ENCODE data around the gene LRRC49.

LRRC49 gene

GRCh38 chr15:70907784-70908471, 15.3 kb downstream of the LRRC49 start:
- no peak for DNase-seq
- Histone ChIP-seq H2AFZ (ENCODE audit: low read depth, low read length) (no peak overlapping the region), H3K4ac (ENCODE audit: low read depth in 1 of 2, low read length in 2 of 2) (no peak overlapping the region), H3K79me1 (replicated peaks; ENCODE audit: low read length, poor library complexity, severe bottlenecking) (no peaks in the 10 kb centered on the region), H2BK120ac (ENCODE audit: low read depth, low read length) (no peak overlapping the region), H3K4me3 (ENCODE audit: insufficient read depth in 1 of 2, low read depth in 1 of 2, low read length in 2 of 2) (peak overlapping the region in 1 of 2 experiments; percentile 6), H3K9me3 (ENCODE audit: control insufficient read depth, low read length) (peaks cover 17% of the 10 kb centered on the region), H4K8ac (ENCODE audit: low read length) (no peak overlapping the region), H3K23ac (ENCODE audit: low read length in 2 of 2) (no peak overlapping the region), H3K4me2 (ENCODE audit: low read length, poor library complexity, severe bottlenecking) (no peak overlapping the region), H2BK12ac (ENCODE audit: low read length in 2 of 2) (no peak overlapping the region), H4K91ac (ENCODE audit: low read length) (no peak overlapping the region), H3K27me3 (ENCODE audit: control insufficient read depth in 1 of 2, insufficient read depth in 1 of 2, low read length in 2 of 2) (no peaks in the 10 kb centered on the region), H2BK5ac (ENCODE audit: low read depth, low read length, poor library complexity, severe bottlenecking) (no peak overlapping the region), H2AK5ac (ENCODE audit: low read length, severe bottlenecking) (no peak overlapping the region), H3K14ac (ENCODE audit: low read length in 2 of 2) (no peak overlapping the region), H3K36me3 (ENCODE audit: control insufficient read depth in 1 of 2, insufficient read depth in 2 of 2, low read depth in 1 of 2, low read length in 2 of 2) (peaks cover 2 to 25% of the 10 kb centered on the region in 2 experiments), H3K4me1 (ENCODE audit: control insufficient read depth, insufficient read depth, low read depth, low read length) (no peaks in the 10 kb centered on the region), H3K9ac (ENCODE audit: low read length) (no peak overlapping the region), H3K27ac (ENCODE audit: low read length, poor library complexity, severe bottlenecking) (no peak overlapping the region), H3K18ac (ENCODE audit: low read depth in 1 of 2, low read length in 2 of 2) (no peak overlapping the region), H2BK15ac (ENCODE audit: low read depth, poor library complexity, severe bottlenecking) (no peak overlapping the region)
- WGBS: 87% methylated on average over 4 of the region's 5 CpGs

- 84% methylated on average over 1 of the region's 1 CpG for WGBS
- H3K23ac ChIP-seq (ENCODE audit: low read length in 2 of 2): no peak overlapping the region
- H2BK5ac ChIP-seq (ENCODE audit: low read depth, low read length, poor library complexity, severe bottlenecking): no peak overlapping the region
- H3K27ac ChIP-seq (ENCODE audit: low read length, poor library complexity, severe bottlenecking): no peak overlapping the region
- no peak overlapping the region for H2AFZ ChIP-seq (ENCODE audit: low read depth, low read length)
- H3K79me1 ChIP-seq (replicated peaks; ENCODE audit: low read length, poor library complexity, severe bottlenecking): no peaks in the 10 kb centered on the region
- H2BK120ac ChIP-seq (ENCODE audit: low read depth, low read length): no peak overlapping the region
- no peak for DNase-seq
- H4K8ac ChIP-seq (ENCODE audit: low read length): no peak overlapping the region
- no peak overlapping the region for H2BK12ac ChIP-seq (ENCODE audit: low read length in 2 of 2)
- H2BK15ac ChIP-seq (ENCODE audit: low read depth, poor library complexity, severe bottlenecking): no peak overlapping the region
- no peak overlapping the region for H2AK5ac ChIP-seq (ENCODE audit: low read length, severe bottlenecking)
- H3K4me2 ChIP-seq (ENCODE audit: low read length, poor library complexity, severe bottlenecking): no peak overlapping the region
- H3K18ac ChIP-seq (ENCODE audit: low read depth in 1 of 2, low read length in 2 of 2): no peak overlapping the region
- H3K27me3 ChIP-seq (ENCODE audit: control insufficient read depth in 1 of 2, insufficient read depth in 1 of 2, low read length in 2 of 2): no peaks in the 10 kb centered on the region
- no peaks in the 10 kb centered on the region for H3K4me1 ChIP-seq (ENCODE audit: control insufficient read depth, insufficient read depth, low read depth, low read length)
- H3K9me3 ChIP-seq (ENCODE audit: control insufficient read depth, low read length): peaks cover 17% of the 10 kb centered on the region
- H3K4me3 ChIP-seq (ENCODE audit: insufficient read depth in 1 of 2, low read depth in 1 of 2, low read length in 2 of 2): no peak overlapping the region
- H3K9ac ChIP-seq (ENCODE audit: low read length): no peak overlapping the region
- peaks cover 2 to 21% of the 10 kb centered on the region in 2 experiments for H3K36me3 ChIP-seq (ENCODE audit: control insufficient read depth in 1 of 2, insufficient read depth in 2 of 2, low read depth in 1 of 2, low read length in 2 of 2)
- no peak overlapping the region for H4K91ac ChIP-seq (ENCODE audit: low read length)
- H3K4ac ChIP-seq (ENCODE audit: low read depth in 1 of 2, low read length in 2 of 2): no peak overlapping the region
- no peak overlapping the region for H3K14ac ChIP-seq (ENCODE audit: low read length in 2 of 2)
Measured at GRCh38 chr15:70910958-70911357, 18.3 kb downstream of the LRRC49 start.

GRCh38 chr15:70912187-70912586, 19.6 kb downstream of the LRRC49 start:
- Histone ChIP-seq H2AK5ac (ENCODE audit: low read length, severe bottlenecking) (no peak overlapping the region), H3K79me1 (replicated peaks; ENCODE audit: low read length, poor library complexity, severe bottlenecking) (no peaks in the 10 kb centered on the region), H4K91ac (ENCODE audit: low read length) (no peak overlapping the region), H3K4me1 (ENCODE audit: control insufficient read depth, insufficient read depth, low read depth, low read length) (no peaks in the 10 kb centered on the region), H3K27me3 (ENCODE audit: control insufficient read depth in 1 of 2, insufficient read depth in 1 of 2, low read length in 2 of 2) (no peaks in the 10 kb centered on the region), H3K27ac (ENCODE audit: low read length, poor library complexity, severe bottlenecking) (no peak overlapping the region), H3K4me2 (ENCODE audit: low read length, poor library complexity, severe bottlenecking) (no peak overlapping the region), H3K4ac (ENCODE audit: low read depth in 1 of 2, low read length in 2 of 2) (no peak overlapping the region), H3K9ac (ENCODE audit: low read length) (no peak overlapping the region), H2BK5ac (ENCODE audit: low read depth, low read length, poor library complexity, severe bottlenecking) (no peak overlapping the region), H3K23ac (ENCODE audit: low read length in 2 of 2) (no peak overlapping the region), H3K36me3 (ENCODE audit: control insufficient read depth in 1 of 2, insufficient read depth in 2 of 2, low read depth in 1 of 2, low read length in 2 of 2) (peaks cover 2 to 17% of the 10 kb centered on the region in 2 experiments), H2BK12ac (ENCODE audit: low read length in 2 of 2) (no peak overlapping the region), H3K18ac (ENCODE audit: low read depth in 1 of 2, low read length in 2 of 2) (no peak overlapping the region), H2BK15ac (ENCODE audit: low read depth, poor library complexity, severe bottlenecking) (no peak overlapping the region), H4K8ac (ENCODE audit: low read length) (no peak overlapping the region), H2AFZ (ENCODE audit: low read depth, low read length) (no peak overlapping the region), H2BK120ac (ENCODE audit: low read depth, low read length) (no peak overlapping the region), H3K9me3 (ENCODE audit: control insufficient read depth, low read length) (peaks cover 18% of the 10 kb centered on the region), H3K4me3 (ENCODE audit: insufficient read depth in 1 of 2, low read depth in 1 of 2, low read length in 2 of 2) (no peak overlapping the region), H3K14ac (ENCODE audit: low read length in 2 of 2) (no peak overlapping the region)
- DNase-seq: peak; percentile 10
- whole genome bisulfite sequencing: no CpG with 5 or more reads among the region's 1 CpG

GRCh38 chr15:70916531-70916930, 23.9 kb downstream of the LRRC49 start:
- Histone ChIP-seq H2BK5ac (ENCODE audit: low read depth, low read length, poor library complexity, severe bottlenecking) (no peak overlapping the region), H3K27ac (ENCODE audit: low read length, poor library complexity, severe bottlenecking) (no peak overlapping the region), H3K18ac (ENCODE audit: low read depth in 1 of 2, low read length in 2 of 2) (no peak overlapping the region), H3K4me3 (ENCODE audit: insufficient read depth in 1 of 2, low read depth in 1 of 2, low read length in 2 of 2) (no peak overlapping the region), H3K4me1 (ENCODE audit: control insufficient read depth, insufficient read depth, low read depth, low read length) (no peaks in the 10 kb centered on the region), H3K4me2 (ENCODE audit: low read length, poor library complexity, severe bottlenecking) (no peak overlapping the region), H3K79me1 (replicated peaks; ENCODE audit: low read length, poor library complexity, severe bottlenecking) (no peaks in the 10 kb centered on the region), H2BK12ac (ENCODE audit: low read length in 2 of 2) (no peak overlapping the region), H2AK5ac (ENCODE audit: low read length, severe bottlenecking) (no peak overlapping the region), H3K9ac (ENCODE audit: low read length) (no peak overlapping the region), H2AFZ (ENCODE audit: low read depth, low read length) (no peak overlapping the region), H2BK15ac (ENCODE audit: low read depth, poor library complexity, severe bottlenecking) (no peak overlapping the region), H3K36me3 (ENCODE audit: control insufficient read depth in 1 of 2, insufficient read depth in 2 of 2, low read depth in 1 of 2, low read length in 2 of 2) (peaks cover 0 to 3% of the 10 kb centered on the region in 2 experiments), H3K9me3 (ENCODE audit: control insufficient read depth, low read length) (peaks cover 3% of the 10 kb centered on the region), H4K91ac (ENCODE audit: low read length) (no peak overlapping the region), H3K14ac (ENCODE audit: low read length in 2 of 2) (no peak overlapping the region), H4K8ac (ENCODE audit: low read length) (no peak overlapping the region), H3K4ac (ENCODE audit: low read depth in 1 of 2, low read length in 2 of 2) (no peak overlapping the region), H3K27me3 (ENCODE audit: control insufficient read depth in 1 of 2, insufficient read depth in 1 of 2, low read length in 2 of 2) (no peaks in the 10 kb centered on the region), H3K23ac (ENCODE audit: low read length in 2 of 2) (no peak overlapping the region), H2BK120ac (ENCODE audit: low read depth, low read length) (no peak overlapping the region)
- no peak for DNase-seq
- 90% methylated on average over 10 of the region's 10 CpGs for WGBS
